Endothelial cell of umbilical vein (primary cell): ENCODE measurements around the gene BAG5. TPM values are rescaled to one million over a fixed set of nuclear protein-coding genes. Genes with fewer than 3 reads are reported as not detected.

Experiments used
- BruUV-seq: library from RNA; stranded (reverse); fragments of 400-500 nt; replicated peaks from 2 replicates; lab custom pipeline; 2021; lab: Mats Ljungman, UMichigan
- CTCF ChIA-PET: fragments of 300-600, 350-600 bp; sonication (Branson Sonifier 250); formaldehyde crosslinking; loops from one replicate; lab custom pipeline; 2021; ENCODE audit warnings: antibody characterized with exemption, inconsistent platforms; lab: Charles Lee
- POLR2A ChIA-PET: fragments of 300-600, 350-600 bp; sonication (Branson Sonifier 250); formaldehyde crosslinking; loops from one replicate; lab custom pipeline; 2021; ENCODE audit warnings: antibody characterized with exemption, inconsistent platforms; lab: Charles Lee
- DNase-seq: peaks from one replicate; pipeline ENCODE4 v3.0.0-alpha.2; 2011; ENCODE audit warnings: low read depth, low spot score
- FAIRE-seq: peaks from 2 replicates; lab custom pipeline; 2011; peaks lifted over from hg19 to GRCh38; lab: Jason Lieb, UNC
- H2AFZ ChIP-seq: 2 replicates; pipeline ENCODE4 v1.6.0; 2012; ENCODE audit warnings: low read depth, low read length, control low read depth, inconsistent platforms
- H3K27ac ChIP-seq: 2 replicates; pipeline ENCODE4 v1.5.1; 2011; ENCODE audit warnings: low read depth, mild to moderate bottlenecking, control low read depth, low read length, moderate library complexity; ENCODE audit not compliant: insufficient read depth
- H3K27me3 ChIP-seq, 2 experiments: 2 replicates each; pipeline versions ENCODE4 v1.6.0 to v1.6.1; 2011; ENCODE audit warnings: low read length in 2 of 2, mixed read lengths in 1 of 2; ENCODE audit not compliant: control insufficient read depth in 2 of 2, insufficient read depth in 2 of 2
- H3K36me3 ChIP-seq, 2 experiments: 2 replicates in 1 of 2; 3 replicates in 1 of 2; pipeline ENCODE4 v1.5.1; 2011; ENCODE audit warnings: low read length in 2 of 2, mild to moderate bottlenecking in 1 of 2, moderate library complexity in 1 of 2; ENCODE audit not compliant: control insufficient read depth in 2 of 2, insufficient read depth in 2 of 2; ENCODE audit errors: extremely low read depth in 1 of 2
- H3K4me1 ChIP-seq: 3 replicates; pipeline ENCODE4 v1.5.1; 2011; ENCODE audit warnings: mild to moderate bottlenecking, low read length; ENCODE audit not compliant: control insufficient read depth, insufficient read depth; ENCODE audit errors: extremely low read depth
- H3K4me2 ChIP-seq: 2 replicates; pipeline ENCODE4 v1.6.1; 2011; ENCODE audit warnings: low read length, control low read depth, mixed read lengths; ENCODE audit not compliant: insufficient read depth
- H3K4me3 ChIP-seq, 3 experiments: fragments of 200-600 bp in 1 of 3; sonication (generic), shearing (Covaris generic) in 1 of 3; replicated peaks in 1 of 3; 2 replicates each; pipeline ENCODE4 v1.5.1; 2011 to 2016; ENCODE audit warnings: control low read depth in 3 of 3, low read length in 3 of 3, mild to moderate bottlenecking in 2 of 3, inconsistent platforms in 1 of 3, low read depth in 1 of 3, moderate library complexity in 1 of 3; ENCODE audit not compliant: insufficient read depth in 1 of 3
- H3K79me2 ChIP-seq: 2 replicates; pipeline ENCODE4 v1.6.0; 2012; ENCODE audit warnings: low read length, inconsistent platforms; ENCODE audit not compliant: control insufficient read depth, insufficient read depth
- H3K9ac ChIP-seq: replicated peaks from 2 replicates; pipeline ENCODE3; 2011; ENCODE audit warnings: low read length, control low read depth; ENCODE audit not compliant: insufficient read depth; ENCODE audit errors: extremely low read depth
- H3K9me1 ChIP-seq: replicated peaks from 3 replicates; pipeline ENCODE4 v1.6.0; 2011; ENCODE audit warnings: mild to moderate bottlenecking, low read length; ENCODE audit not compliant: control insufficient read depth, insufficient read depth; ENCODE audit errors: extremely low read depth
- H3K9me3 ChIP-seq: replicated peaks from 2 replicates; pipeline ENCODE4 v1.5.1; 2012; ENCODE audit warnings: low read length, inconsistent platforms; ENCODE audit not compliant: control insufficient read depth, insufficient read depth
- H4K20me1 ChIP-seq: replicated peaks from 2 replicates; pipeline ENCODE3; 2011; ENCODE audit warnings: mild to moderate bottlenecking, low read length; ENCODE audit not compliant: control insufficient read depth, insufficient read depth; ENCODE audit errors: extremely low read depth
- CTCF ChIP-seq, 2 donors: IDR thresholded peaks; 1 replicate in 1 of 2; 2 replicates in 1 of 2; pipeline ENCODE4 v1.5.1; 2011; ENCODE audit warnings: low read length in 2 of 2, mild to moderate bottlenecking in 2 of 2, moderate library complexity in 2 of 2, control low read depth in 1 of 2, inconsistent platforms in 1 of 2, low read depth in 1 of 2; ENCODE audit not compliant: insufficient read depth in 1 of 2; ENCODE audit errors: extremely low read depth in 1 of 2
- EZH2 ChIP-seq: IDR thresholded peaks from 2 replicates; pipeline ENCODE4 v1.6.1; 2012; ENCODE audit warnings: borderline replicate concordance, low read depth, mild to moderate bottlenecking, moderate library complexity, low read length, inconsistent platforms; ENCODE audit not compliant: severe bottlenecking
- FOS ChIP-seq: IDR thresholded peaks from 2 replicates; pipeline ENCODE4 v1.6.1; 2011; ENCODE audit warnings: mild to moderate bottlenecking, low read length, moderate library complexity, borderline replicate concordance; ENCODE audit not compliant: insufficient read depth
- GATA2 ChIP-seq: IDR thresholded peaks from 2 replicates; pipeline ENCODE4 v1.7.0; 2011; ENCODE audit warnings: low read depth, mild to moderate bottlenecking, moderate library complexity, mixed read lengths, low read length; ENCODE audit not compliant: insufficient read length, insufficient read depth
- JUN ChIP-seq: IDR thresholded peaks from 2 replicates; pipeline ENCODE4 v1.6.1; 2011; ENCODE audit warnings: borderline replicate concordance, low read depth; ENCODE audit not compliant: insufficient read length, insufficient read depth
- MYC ChIP-seq: IDR thresholded peaks from one replicate; pipeline ENCODE4 v1.6.1; 2011; ENCODE audit warnings: mild to moderate bottlenecking, low read depth, low read length
- POLR2A ChIP-seq: IDR thresholded peaks from 2 replicates; pipeline ENCODE4 v1.6.1; 2012; ENCODE audit warnings: low read depth, mild to moderate bottlenecking, control low read depth, low read length
- POLR2AphosphoS5 ChIP-seq: IDR thresholded peaks from 2 replicates; pipeline ENCODE4 v1.6.1; 2012; ENCODE audit warnings: low read depth, mild to moderate bottlenecking, control low read depth, low read length, moderate library complexity; ENCODE audit not compliant: insufficient read depth
- dilution Hi-C: fragments of 300-500 bp; cut with MboI; formaldehyde crosslinking; loops from one replicate; pipeline ENCODE4 v1.15.0; 2019; ENCODE audit warnings: low sequenced_read_pairs; ENCODE audit not compliant: extremely low pct_ligation_motif_present
- intact Hi-C: fragments of 100-400 bp; cut with micrococcal nuclease; formaldehyde crosslinking; loops from one replicate; pipeline ENCODE4 v1.10.0; 2022
- polyA plus RNA-seq, 4 experiments: library from polyadenylated mRNA; depleted of rRNA in 3 of 4; stranded (reverse) in 3 of 4; unstranded in 1 of 4; fragments of >200 nt; gene quantifications; 2 replicates each; pipeline versions ENCODE4 v1.2.1 to v1.2.3, GENCODE V29; 2011 to 2012; ENCODE audit warnings: missing spikeins in 1 of 4
- total RNA-seq: library from RNA; stranded (reverse); gene quantifications from 2 replicates; pipeline ENCODE4 v1.2.3, GENCODE V29; 2021
- TF ChIP-seq, protein P1 (sequence below): IDR thresholded peaks from 2 replicates; pipeline ENCODE4 v1.6.1; 2011; ENCODE audit not compliant: insufficient read depth, insufficient read length

BAG5 gene
- total and polyA plus RNA-seq, 2 donors (not counting 3 experiments of a cell fraction or from before 2014, with no cell fraction given), result 6.3 to 32.5 TPM

DNA sequence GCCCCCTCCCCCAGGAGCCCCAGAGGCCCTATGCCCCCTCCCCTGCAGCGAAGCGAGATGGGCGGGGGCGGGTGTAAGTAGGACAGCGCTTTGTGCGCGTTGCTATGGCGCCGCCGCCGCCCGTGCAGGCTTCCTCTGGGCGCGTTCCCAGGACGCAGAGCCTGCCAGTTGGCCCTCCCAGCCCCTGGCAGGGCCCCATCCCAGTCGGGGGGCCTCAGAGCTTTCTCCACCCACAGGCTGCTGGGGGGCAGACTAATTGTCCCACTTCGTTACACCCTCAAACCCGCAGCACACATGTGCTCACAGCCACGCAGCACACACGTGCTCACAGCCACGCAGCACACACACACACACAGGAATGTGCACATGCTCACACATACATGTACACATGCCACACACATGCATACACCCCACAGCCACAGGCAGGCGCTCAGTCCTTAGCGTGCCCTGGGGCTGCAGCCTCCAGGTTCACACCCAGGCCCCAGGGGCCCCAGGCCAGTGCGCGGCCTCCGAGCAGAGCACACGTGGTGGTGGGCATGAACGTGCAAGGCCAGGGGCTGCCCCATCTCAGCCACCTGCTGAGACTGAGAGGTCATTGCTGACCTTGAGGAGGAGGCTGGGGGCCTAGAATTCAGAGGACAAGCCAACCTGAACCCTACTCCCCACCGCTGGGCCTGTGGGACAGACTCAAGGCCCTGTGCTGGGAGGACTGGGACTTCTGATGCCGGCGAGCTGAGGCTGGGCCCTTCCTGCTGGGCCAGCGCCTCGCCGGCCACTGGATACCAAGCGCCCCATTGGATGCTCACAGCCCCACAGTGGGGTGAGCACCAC lies 17.9 kb downstream of the BAG5 start:
- Histone ChIP-seq H3K4me2 (no peak overlapping the region), H3K27me3 (no peaks in the 10 kb centered on the region), H3K9me3 (no peaks in the 10 kb centered on the region), H4K20me1 (no peaks in the 10 kb centered on the region), H3K9me1 (no peaks in the 10 kb centered on the region), H3K4me3 (no peak overlapping the region), H3K9ac (no peak overlapping the region), H3K36me3 (no peaks in the 10 kb centered on the region), H3K4me1 (no peaks in the 10 kb centered on the region), H2AFZ (no peak overlapping the region), H3K27ac (no peak overlapping the region), H3K79me2 (no peaks in the 10 kb centered on the region)
- intact Hi-C loops (no loop called here), dilution Hi-C loops (no loop called here)
- ChIA-PET CTCF (interaction anchor here (0.9 to 14.4 kb wide), 4 partner anchors 11 to 44 kb away, joined by 3 to 209 read pairs (median 19); partner anchors contain the start of gene CKB), POLR2A (no interaction called here)
- BruUV-seq, result no TSS peak
- TF ChIP-seq EZH2, result no peak
- TF ChIP-seq JUN, result no peak
- TF ChIP-seq CTCF (IDR thresholded peaks at IDR 0.05; ENCODE audit: extremely low read depth in 1 of 2, insufficient read depth in 1 of 2, low read depth in 1 of 2, low read length in 2 of 2), result no peak
- TF ChIP-seq FOS, result no peak
- no peak for TF ChIP-seq MYC
- TF ChIP-seq POLR2AphosphoS5, result no peak
- TF ChIP-seq GATA2, result no peak
- no peak for TF ChIP-seq POLR2A
- TF ChIP-seq, protein P1, sequence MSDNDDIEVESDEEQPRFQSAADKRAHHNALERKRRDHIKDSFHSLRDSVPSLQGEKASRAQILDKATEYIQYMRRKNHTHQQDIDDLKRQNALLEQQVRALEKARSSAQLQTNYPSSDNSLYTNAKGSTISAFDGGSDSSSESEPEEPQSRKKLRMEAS, result no peak
- FAIRE-seq (no peak), DNase-seq (no peak)
